Keratinocyte (primary cell): ENCODE data around the gene PITX3.
"Not testable (repeated sequence)": the region's sequence is repeated elsewhere in the genome, so short reads cannot be mapped to it uniquely, and the experiment has no call there.

Experiments
- EZH2 ChIP-seq: IDR thresholded peaks from one replicate; pipeline ENCODE4 v1.6.1; 2012; ENCODE audit warnings: inconsistent platforms, mild to moderate bottlenecking, low read length, moderate library complexity
- TF ChIP-seq, protein P1 (sequence below), 3 experiments: IDR thresholded peaks in 1 of 3; conservative IDR thresholded peaks in 1 of 3; optimal IDR thresholded peaks in 1 of 3; 2 replicates in 2 of 3; 3 replicates in 1 of 3; pipeline versions ENCODE3 to v1.5.1; 2011; ENCODE audit warnings: low read length in 3 of 3, mild to moderate bottlenecking in 3 of 3, moderate library complexity in 2 of 3, control low read depth in 1 of 3, inconsistent platforms in 1 of 3; ENCODE audit not compliant: insufficient read depth in 2 of 3; ENCODE audit errors: extremely low read depth in 1 of 3

GRCh38 chr10:102213599-102213998 lies 27.7 kb downstream of the PITX3 start:
- TF ChIP-seq, protein P1, sequence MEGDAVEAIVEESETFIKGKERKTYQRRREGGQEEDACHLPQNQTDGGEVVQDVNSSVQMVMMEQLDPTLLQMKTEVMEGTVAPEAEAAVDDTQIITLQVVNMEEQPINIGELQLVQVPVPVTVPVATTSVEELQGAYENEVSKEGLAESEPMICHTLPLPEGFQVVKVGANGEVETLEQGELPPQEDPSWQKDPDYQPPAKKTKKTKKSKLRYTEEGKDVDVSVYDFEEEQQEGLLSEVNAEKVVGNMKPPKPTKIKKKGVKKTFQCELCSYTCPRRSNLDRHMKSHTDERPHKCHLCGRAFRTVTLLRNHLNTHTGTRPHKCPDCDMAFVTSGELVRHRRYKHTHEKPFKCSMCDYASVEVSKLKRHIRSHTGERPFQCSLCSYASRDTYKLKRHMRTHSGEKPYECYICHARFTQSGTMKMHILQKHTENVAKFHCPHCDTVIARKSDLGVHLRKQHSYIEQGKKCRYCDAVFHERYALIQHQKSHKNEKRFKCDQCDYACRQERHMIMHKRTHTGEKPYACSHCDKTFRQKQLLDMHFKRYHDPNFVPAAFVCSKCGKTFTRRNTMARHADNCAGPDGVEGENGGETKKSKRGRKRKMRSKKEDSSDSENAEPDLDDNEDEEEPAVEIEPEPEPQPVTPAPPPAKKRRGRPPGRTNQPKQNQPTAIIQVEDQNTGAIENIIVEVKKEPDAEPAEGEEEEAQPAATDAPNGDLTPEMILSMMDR (optimal IDR thresholded peaks at IDR 0.05 in 1 of 3, IDR thresholded peaks at IDR 0.05 in 1 of 3, conservative IDR thresholded peaks at IDR 0.05 in 1 of 3; ENCODE audit: extremely low read depth in 1 of 3, insufficient read depth in 2 of 3, low read length in 3 of 3), result not testable (repeated sequence)
- TF ChIP-seq EZH2, result not testable (repeated sequence)
